Skeletal muscle satellite cell (primary cell): Measurements from ENCODE around the gene KIT.

Experiments used
- H3K27me3 ChIP-seq: 2 replicates; pipeline ENCODE4 v1.7.0; 2013; ENCODE audit warnings: low read length; ENCODE audit not compliant: control insufficient read depth, insufficient read depth
- H3K36me3 ChIP-seq: 2 replicates; pipeline ENCODE4 v1.7.0; 2013; ENCODE audit warnings: mild to moderate bottlenecking, control low read depth, low read length; ENCODE audit not compliant: insufficient read depth
- H3K4me1 ChIP-seq: 2 replicates; pipeline ENCODE4 v1.7.0; 2013; ENCODE audit warnings: low read length; ENCODE audit not compliant: control insufficient read depth, insufficient read depth
- H3K4me2 ChIP-seq: 2 replicates; pipeline ENCODE4 v1.7.0; 2013; ENCODE audit warnings: mild to moderate bottlenecking, low read length
- H3K4me3 ChIP-seq: 2 replicates; pipeline ENCODE4 v1.7.0; 2013; ENCODE audit warnings: low read length
- H3K9ac ChIP-seq: 2 replicates; pipeline ENCODE4 v1.7.0; 2013; ENCODE audit warnings: mild to moderate bottlenecking, low read depth, low read length, moderate library complexity
- H3K9me3 ChIP-seq: replicated peaks from 2 replicates; pipeline ENCODE4 v1.7.0; 2013; ENCODE audit warnings: mild to moderate bottlenecking, control low read depth, low read length

KIT gene

DNA sequence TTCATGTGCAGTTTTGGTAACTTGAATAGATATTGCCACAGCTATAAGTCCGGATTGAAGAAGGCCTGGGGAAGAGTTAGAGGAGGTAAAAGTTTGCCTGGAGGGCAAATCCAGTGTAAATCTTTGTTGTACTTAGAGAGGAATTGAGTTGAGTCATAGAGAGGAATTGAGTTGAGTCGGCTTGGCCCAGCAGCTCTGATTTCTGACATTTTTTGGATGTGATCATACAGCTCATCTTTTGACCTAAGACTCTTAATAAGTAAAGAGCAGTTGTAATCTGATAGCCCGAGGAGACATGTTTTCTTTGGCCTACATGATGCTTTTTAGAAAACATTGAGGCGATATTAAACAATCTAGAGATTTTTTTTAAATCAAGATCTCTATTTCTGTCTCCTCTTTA, 3.9 kb downstream of the KIT start:
- H3K4me2 ChIP-seq, result peak overlapping the region; percentile 56
- H3K27me3 ChIP-seq, result peaks cover 40% of the 10 kb centered on the region
- H3K9me3 ChIP-seq, result no peaks in the 10 kb centered on the region
- no peak overlapping the region for H3K9ac ChIP-seq
- H3K36me3 ChIP-seq, result no peaks in the 10 kb centered on the region
- no peak overlapping the region for H3K4me3 ChIP-seq
- H3K4me1 ChIP-seq, result peaks cover 32% of the 10 kb centered on the region

DNA sequence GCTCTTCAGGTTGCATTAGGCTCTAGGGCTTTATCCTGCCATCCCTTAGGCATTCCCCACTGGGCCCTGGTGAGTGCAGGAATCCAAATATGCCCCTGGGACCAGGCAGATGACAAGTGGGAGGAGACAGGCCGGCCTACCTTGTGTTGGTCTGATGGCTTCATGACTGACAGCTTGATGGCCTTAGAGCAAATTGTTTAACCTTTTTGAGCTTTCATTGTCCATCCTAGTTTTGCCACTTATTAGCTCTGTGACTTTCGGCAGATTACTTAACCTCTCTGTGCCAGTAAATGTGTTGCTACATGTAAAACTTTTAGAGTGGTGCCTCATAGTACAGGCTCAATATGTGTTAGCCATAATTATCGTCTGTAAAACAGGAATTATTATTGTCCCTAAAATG, 4.4 kb downstream of the KIT start:
- Histone ChIP-seq H3K9ac (no peak overlapping the region), H3K9me3 (no peaks in the 10 kb centered on the region), H3K4me3 (no peak overlapping the region), H3K36me3 (no peaks in the 10 kb centered on the region), H3K4me2 (no peak overlapping the region), H3K27me3 (peaks cover 40% of the 10 kb centered on the region), H3K4me1 (peaks cover 32% of the 10 kb centered on the region)

DNA sequence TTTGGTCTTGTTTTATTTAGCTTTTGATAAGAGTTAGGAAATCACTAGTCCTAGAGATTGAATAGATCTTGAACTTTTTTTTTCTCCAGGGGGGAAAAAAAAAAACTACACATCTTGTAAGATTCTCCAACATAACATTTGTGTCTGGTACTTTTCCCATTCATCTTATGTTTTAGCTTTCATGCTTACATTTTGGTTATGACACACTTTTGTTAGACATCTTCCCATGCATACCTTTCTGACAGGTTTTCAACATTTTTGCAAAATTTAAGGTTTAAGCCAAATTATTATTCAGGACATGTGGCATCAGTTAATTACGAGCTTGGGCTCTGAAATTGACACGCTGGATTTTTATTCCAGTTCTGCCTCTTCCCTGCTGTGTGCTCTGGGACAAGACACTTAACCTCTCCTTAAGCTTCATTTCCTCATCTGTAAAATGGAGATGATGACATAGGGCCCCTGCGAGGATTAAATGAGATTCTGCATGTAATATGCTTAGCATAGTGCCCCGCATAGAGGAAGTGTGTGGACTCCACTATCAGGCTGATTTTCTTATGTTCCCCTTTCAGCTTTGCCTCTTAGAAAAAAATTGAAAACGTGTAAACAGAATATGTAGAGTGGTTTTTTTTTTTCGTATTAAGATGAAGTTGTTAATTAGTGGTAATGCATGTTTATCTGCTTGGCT, 5.3 kb downstream of the KIT start:
- H3K9me3 ChIP-seq, result no peaks in the 10 kb centered on the region
- no peak overlapping the region for H3K4me3 ChIP-seq
- H3K9ac ChIP-seq, result no peak overlapping the region
- H3K36me3 ChIP-seq, result no peaks in the 10 kb centered on the region
- H3K4me2 ChIP-seq, result no peak overlapping the region
- H3K4me1 ChIP-seq, result peaks cover 30% of the 10 kb centered on the region
- peaks cover 41% of the 10 kb centered on the region for H3K27me3 ChIP-seq

DNA sequence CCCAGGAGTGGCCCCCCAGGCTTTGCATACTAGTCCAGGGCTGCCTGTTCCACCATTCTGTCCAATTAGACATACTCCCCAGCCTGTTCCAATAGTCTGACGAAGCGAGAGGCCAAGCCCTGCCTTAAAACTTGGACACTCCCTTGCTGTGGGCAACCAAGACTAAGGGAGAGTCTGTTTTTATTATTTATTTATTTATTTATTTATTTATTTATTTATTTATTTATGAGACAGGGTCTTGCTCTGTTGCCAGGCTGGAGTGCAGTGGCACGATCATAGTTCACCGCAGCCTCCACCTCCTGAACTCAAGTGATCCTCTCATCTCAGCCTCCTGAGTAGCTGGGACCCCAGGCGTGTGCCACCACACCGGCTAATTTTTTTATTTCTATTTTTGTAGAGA, 6.6 kb downstream of the KIT start:
- Histone ChIP-seq H3K36me3 (no peaks in the 10 kb centered on the region), H3K9ac (no peak overlapping the region), H3K4me2 (no peak overlapping the region), H3K4me1 (peaks cover 17% of the 10 kb centered on the region), H3K4me3 (no peak overlapping the region), H3K9me3 (no peaks in the 10 kb centered on the region), H3K27me3 (peaks cover 27% of the 10 kb centered on the region)

DNA sequence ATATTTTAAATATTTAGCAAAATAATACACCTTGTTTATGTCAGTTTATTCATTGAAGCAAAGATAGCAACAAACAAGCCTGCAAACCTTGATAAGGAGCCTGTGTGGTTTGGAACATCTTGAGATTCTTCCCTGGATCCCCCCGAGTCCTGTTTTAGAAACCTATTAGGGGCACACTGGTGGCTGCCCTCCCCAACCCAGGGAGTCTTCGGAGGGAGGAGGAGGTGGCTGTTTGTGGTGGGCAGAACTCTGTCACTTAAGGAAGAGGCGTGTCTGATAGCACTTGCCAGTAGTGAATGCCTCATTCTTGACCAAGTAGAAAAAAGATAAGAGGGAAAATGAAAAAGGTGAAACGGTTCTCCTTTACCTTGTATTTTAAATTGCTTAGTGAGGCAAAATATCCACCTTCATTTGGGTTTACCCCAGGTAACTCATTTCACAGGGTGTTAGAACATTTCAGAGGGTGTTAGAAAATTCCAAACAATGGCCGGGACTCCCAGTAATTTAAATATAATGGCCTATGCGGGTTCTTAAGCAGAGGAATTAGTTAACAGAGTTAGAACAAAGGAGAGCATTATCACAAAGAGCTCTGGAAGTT, 10.4 kb downstream of the KIT start:
- Histone ChIP-seq H3K4me1 (no peaks in the 10 kb centered on the region), H3K4me3 (no peak overlapping the region), H3K27me3 (peaks cover 37% of the 10 kb centered on the region)

DNA sequence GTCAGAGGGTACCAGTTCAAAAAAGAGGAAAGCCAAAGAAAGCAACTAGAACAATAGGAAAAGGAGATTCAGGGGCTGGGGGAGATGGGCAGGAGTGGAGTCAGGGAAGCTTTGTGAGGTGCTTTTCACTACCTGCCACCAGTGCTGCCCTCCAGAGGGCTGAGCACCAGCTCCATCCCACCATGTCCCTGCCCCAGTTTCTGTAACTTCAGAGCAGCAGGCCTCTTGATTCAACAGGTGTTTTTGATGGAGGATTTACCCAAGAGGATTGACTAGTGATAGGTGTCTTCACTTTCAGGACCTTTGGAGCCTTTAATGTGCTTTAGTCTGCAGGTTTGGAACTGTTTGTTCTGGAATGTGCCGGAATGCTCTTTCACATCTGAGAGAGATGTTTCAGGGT, 12.1 kb downstream of the KIT start:
- Histone ChIP-seq H3K4me3 (no peak overlapping the region), H3K27me3 (peaks cover 37% of the 10 kb centered on the region)

More for the DNA sequence above, 10.4 kb downstream of the KIT start:
- Histone ChIP-seq H3K4me2 (no peak overlapping the region), H3K9me3 (no peaks in the 10 kb centered on the region), H3K36me3 (no peaks in the 10 kb centered on the region), H3K9ac (no peak overlapping the region)

DNA sequence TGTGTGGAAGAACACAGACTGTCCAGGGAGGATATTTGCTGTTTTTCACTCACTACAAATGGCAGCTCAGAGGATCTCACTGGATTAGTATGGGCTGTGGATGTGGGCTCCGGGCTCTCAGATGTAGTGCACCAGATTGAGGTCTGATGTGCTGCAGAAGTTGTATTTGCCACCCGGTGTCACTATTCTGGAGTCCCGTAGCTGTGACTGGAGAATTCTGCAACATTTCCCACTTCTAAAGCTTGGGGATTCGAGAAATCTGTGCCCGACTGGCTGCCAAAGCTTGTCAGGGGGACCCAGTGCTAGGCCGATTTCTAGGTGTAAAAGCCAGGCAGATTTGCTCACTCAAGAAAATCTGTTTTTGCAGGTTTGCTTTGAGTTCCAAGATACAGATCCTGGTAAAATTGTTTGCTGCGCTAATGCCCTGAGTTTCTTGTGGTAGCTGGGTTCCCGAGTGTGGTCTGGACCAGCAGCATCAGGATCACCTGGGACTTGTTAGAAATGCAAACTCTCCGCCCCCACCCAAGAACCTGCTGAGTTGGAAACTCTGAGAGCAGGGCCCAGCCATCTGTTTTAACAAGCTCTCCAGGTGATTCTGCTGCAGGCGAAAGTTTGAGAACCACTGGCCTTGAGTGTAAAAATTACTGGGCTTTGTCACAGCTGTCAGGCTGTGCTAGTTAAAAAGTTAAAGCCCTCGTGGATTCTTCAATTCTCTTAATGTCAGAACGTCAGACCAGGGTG, 18.1 kb downstream of the KIT start:
- Histone ChIP-seq H3K9ac (no peak overlapping the region), H3K36me3 (no peaks in the 10 kb centered on the region), H3K4me1 (no peaks in the 10 kb centered on the region), H3K4me2 (no peak overlapping the region), H3K9me3 (no peaks in the 10 kb centered on the region), H3K4me3 (no peak overlapping the region), H3K27me3 (peaks cover 13% of the 10 kb centered on the region)

More for the DNA sequence above, 12.1 kb downstream of the KIT start:
- Histone ChIP-seq H3K4me2 (no peak overlapping the region), H3K9me3 (no peaks in the 10 kb centered on the region), H3K9ac (no peak overlapping the region), H3K4me1 (no peaks in the 10 kb centered on the region), H3K36me3 (no peaks in the 10 kb centered on the region)

DNA sequence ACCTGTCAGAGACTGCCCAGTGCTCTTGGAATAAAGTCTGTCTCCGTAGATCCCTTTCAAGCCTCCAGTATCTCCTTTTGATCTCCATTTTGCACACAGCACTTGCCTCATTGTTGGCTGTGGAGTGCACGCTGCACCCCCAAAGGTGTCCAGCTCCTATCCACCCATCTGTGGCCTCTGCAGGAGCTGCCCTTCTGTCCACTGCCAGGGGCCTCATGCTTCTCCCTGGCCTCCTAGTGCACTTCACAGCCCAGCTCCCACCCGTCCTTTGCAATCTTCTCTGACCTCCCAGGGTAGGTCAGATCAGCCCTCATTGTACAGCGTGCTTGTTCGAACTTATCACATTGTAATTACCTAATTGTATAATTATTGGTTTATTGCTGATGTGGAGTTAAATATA, 18.9 kb downstream of the KIT start:
- Histone ChIP-seq H3K9ac (no peak overlapping the region), H3K9me3 (no peaks in the 10 kb centered on the region), H3K27me3 (peaks cover 9% of the 10 kb centered on the region), H3K4me1 (no peaks in the 10 kb centered on the region), H3K4me2 (no peak overlapping the region), H3K36me3 (no peaks in the 10 kb centered on the region), H3K4me3 (no peak overlapping the region)

DNA sequence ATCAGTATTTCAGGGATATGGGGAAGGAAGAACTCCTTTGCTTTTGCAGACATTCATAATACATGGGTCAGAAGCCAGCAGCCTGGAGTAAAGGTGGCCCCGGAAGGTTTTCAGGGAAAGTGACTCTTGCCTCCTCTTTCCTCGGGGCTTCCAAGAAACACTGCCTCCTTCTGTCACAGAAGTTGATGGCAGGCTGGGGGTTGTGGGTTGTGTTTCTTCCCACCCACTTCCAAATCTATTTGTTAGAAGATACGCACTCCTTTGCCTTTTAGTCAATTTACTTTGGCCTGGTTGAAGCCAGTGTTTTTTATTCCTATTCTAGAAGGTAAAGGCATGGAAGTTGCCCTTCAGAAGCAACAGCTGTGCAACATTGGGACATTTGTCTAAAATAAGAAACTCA, 19.7 kb downstream of the KIT start:
- Histone ChIP-seq H3K4me1 (no peaks in the 10 kb centered on the region), H3K27me3 (peaks cover 2% of the 10 kb centered on the region), H3K4me2 (no peak overlapping the region), H3K4me3 (no peak overlapping the region), H3K36me3 (no peaks in the 10 kb centered on the region), H3K9me3 (no peaks in the 10 kb centered on the region), H3K9ac (no peak overlapping the region)

DNA sequence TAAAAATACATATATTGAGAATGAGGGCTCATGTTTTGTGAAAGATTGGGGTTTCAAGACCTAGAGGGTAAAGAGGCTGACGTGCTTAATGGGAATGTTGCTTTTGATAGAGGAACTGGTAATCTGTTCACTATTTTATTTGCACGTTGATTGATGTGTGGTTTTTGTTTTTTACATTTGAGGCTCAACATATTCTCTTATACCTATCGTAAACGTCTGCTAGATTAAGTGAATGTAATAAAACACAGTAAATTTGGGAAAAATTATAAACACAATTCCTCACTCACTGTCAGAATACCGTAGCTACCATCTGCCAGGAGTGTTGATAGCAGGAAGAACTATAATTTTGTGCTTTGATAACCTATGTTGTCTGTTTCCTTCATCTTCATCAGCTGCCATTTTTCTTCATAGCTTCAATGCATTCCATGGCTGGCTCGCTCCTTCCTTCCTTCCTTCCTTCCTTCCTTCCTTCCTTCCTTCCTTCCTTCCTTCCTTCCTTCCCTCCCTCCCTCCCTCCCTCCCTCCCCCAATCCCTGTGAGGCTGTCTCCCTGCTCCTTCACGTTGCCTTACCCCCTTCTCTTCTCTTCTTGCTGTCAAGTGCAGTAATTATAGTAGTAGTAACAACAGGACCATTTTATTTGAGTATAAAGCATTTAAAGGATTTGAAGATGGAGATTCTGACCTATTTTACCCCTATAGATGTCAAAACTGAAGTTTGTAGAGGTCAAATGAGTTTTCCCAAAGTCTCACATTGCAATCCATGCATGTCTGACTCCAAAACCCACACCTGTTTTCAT, 20.3 kb downstream of the KIT start:
- Histone ChIP-seq H3K36me3 (no peaks in the 10 kb centered on the region), H3K9me3 (no peaks in the 10 kb centered on the region), H3K27me3 (no peaks in the 10 kb centered on the region), H3K4me1 (no peaks in the 10 kb centered on the region), H3K4me3 (no peak overlapping the region), H3K4me2 (no peak overlapping the region), H3K9ac (no peak overlapping the region)

DNA sequence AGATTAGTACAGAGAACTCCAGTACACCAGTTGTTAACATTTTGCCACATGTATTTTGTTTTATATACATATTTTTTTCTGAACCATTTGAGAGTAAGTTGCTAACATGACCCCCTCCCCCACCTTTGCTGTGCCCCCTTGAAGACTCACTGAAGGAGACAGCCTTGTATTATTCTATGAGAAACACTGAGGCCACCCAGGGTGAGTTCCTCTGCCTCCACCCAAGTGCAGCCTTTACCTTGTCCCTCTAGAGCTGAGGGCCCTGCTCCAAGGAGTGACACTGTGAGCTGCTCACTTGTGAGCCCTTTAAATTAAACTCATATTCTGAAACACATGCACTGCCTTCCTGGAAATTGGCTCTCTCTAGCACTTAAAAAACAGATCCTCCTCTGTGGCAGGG, 21.1 kb downstream of the KIT start:
- no peaks in the 10 kb centered on the region for H3K4me1 ChIP-seq

More for the DNA sequence above, 21.1 kb downstream of the KIT start:
- Histone ChIP-seq H3K9ac (no peak overlapping the region), H3K4me3 (no peak overlapping the region), H3K36me3 (no peaks in the 10 kb centered on the region), H3K9me3 (no peaks in the 10 kb centered on the region), H3K27me3 (no peaks in the 10 kb centered on the region), H3K4me2 (no peak overlapping the region)
